Muscle of leg (tissue), 11 donors: ENCODE data around the gene SLC5A2. TPM values are rescaled to one million over a fixed set of nuclear protein-coding genes. Genes with fewer than 3 reads are reported as not detected.

Experiments used
- DNase-seq: peaks from one replicate; pipeline ENCODE4 v3.0.0; 2013
- H3K27ac ChIP-seq: one replicate; pipeline ENCODE4 v1.5.1; 2013; ENCODE audit warnings: mild to moderate bottlenecking, low read length, control low read depth
- H3K27me3 ChIP-seq: one replicate; pipeline ENCODE4 v1.6.1; 2013; ENCODE audit warnings: low read length; ENCODE audit not compliant: control insufficient read depth, insufficient read depth
- H3K36me3 ChIP-seq: one replicate; pipeline ENCODE4 v1.6.1; 2013; ENCODE audit warnings: low read length; ENCODE audit not compliant: control insufficient read depth, insufficient read depth
- H3K4me1 ChIP-seq: one replicate; pipeline ENCODE4 v1.6.1; 2013; ENCODE audit warnings: low read length; ENCODE audit not compliant: control insufficient read depth, insufficient read depth
- H3K4me3 ChIP-seq: one replicate; pipeline ENCODE4 v1.5.1; 2013; ENCODE audit warnings: low read length, control low read depth
- H3K9me3 ChIP-seq: replicated peaks from 2 replicates; pipeline ENCODE4 v1.6.1; 2013; ENCODE audit warnings: low read depth, low read length; ENCODE audit not compliant: control insufficient read depth
- WGBS: methylation state at CpG from one replicate; pipeline ENCODE4 v1.1.5; 2013; ENCODE audit warnings: missing lambda C conversion rate; ENCODE audit not compliant: insufficient coverage; 5-methylcytosine and 5-hydroxymethylcytosine counted together
- polyA plus RNA-seq, 8 donors: library from polyadenylated mRNA; unstranded; fragments of 120-200 nt; gene quantifications; one replicate each; pipeline versions ENCODE4 v1.2.1 to v1.2.3, GENCODE V29; 2013; ENCODE audit warnings: inconsistent platforms in 1 of 8, low replicate concordance in 1 of 8; ENCODE audit not compliant: insufficient read length in 8 of 8, insufficient read depth in 1 of 8
- total RNA-seq: library from RNA; stranded (reverse); fragments of 120-200 nt; gene quantifications from one replicate; pipeline ENCODE4 v1.2.4, GENCODE V29; 2013

Gene SLC5A2
- total and polyA plus RNA-seq, 9 donors: 0.44 to 11.6 (median 8.7) TPM

- H3K27me3 ChIP-seq: no peaks in the 10 kb centered on the region
- no peak for DNase-seq
- H3K9me3 ChIP-seq: no peaks in the 10 kb centered on the region
- no peak overlapping the region for H3K27ac ChIP-seq
- WGBS: 75% methylated on average over 1 of the region's 5 CpGs
- peaks cover 39% of the 10 kb centered on the region for H3K4me1 ChIP-seq
- H3K4me3 ChIP-seq: no peak overlapping the region
- peaks cover 7% of the 10 kb centered on the region for H3K36me3 ChIP-seq
Observed at GRCh38 chr16:31451201-31451600, 31.7 kb upstream of the SLC5A2 start.

GRCh38 chr16:31451681-31452351 is 31.1 kb upstream of the SLC5A2 start:
- 20% methylated on average over 3 of the region's 11 CpGs for WGBS
- Histone ChIP-seq H3K27me3 (no peaks in the 10 kb centered on the region), H3K4me3 (no peak overlapping the region), H3K9me3 (no peaks in the 10 kb centered on the region), H3K4me1 (peaks cover 44% of the 10 kb centered on the region), H3K27ac (no peak overlapping the region), H3K36me3 (peaks cover 11% of the 10 kb centered on the region)
- peak; percentile 63 for DNase-seq

- Histone ChIP-seq H3K4me3 (no peak overlapping the region), H3K9me3 (no peaks in the 10 kb centered on the region), H3K27me3 (no peaks in the 10 kb centered on the region), H3K36me3 (peaks cover 14% of the 10 kb centered on the region), H3K27ac (peak overlapping the region; percentile 44), H3K4me1 (peaks cover 52% of the 10 kb centered on the region)
- WGBS: no CpG with 5 or more reads among the region's 3 CpGs
- peak; percentile 82 for DNase-seq
Observed at GRCh38 chr16:31452631-31453106, 30.3 kb upstream of the SLC5A2 start.

- peak overlapping the region; percentile 62 for H3K27ac ChIP-seq
- H3K4me3 ChIP-seq: no peak overlapping the region
- DNase-seq: peak; percentile 74
- no peaks in the 10 kb centered on the region for H3K27me3 ChIP-seq
- 37% methylated on average over 11 of the region's 20 CpGs for WGBS
- H3K36me3 ChIP-seq: peaks cover 14% of the 10 kb centered on the region
- H3K4me1 ChIP-seq: peaks cover 59% of the 10 kb centered on the region
- no peaks in the 10 kb centered on the region for H3K9me3 ChIP-seq
Observed at GRCh38 chr16:31453255-31454204, 29.4 kb upstream of the SLC5A2 start.

GRCh38 chr16:31455601-31456314 is 27.2 kb upstream of the SLC5A2 start:
- Histone ChIP-seq H3K9me3 (no peaks in the 10 kb centered on the region), H3K4me1 (peaks cover 66% of the 10 kb centered on the region), H3K4me3 (no peak overlapping the region), H3K27me3 (no peaks in the 10 kb centered on the region), H3K27ac (no peak overlapping the region), H3K36me3 (peaks cover 14% of the 10 kb centered on the region)
- WGBS: 65% methylated on average over 4 of the region's 17 CpGs
- DNase-seq: no peak

GRCh38 chr16:31456988-31457360 is 25.9 kb upstream of the SLC5A2 start:
- no peaks in the 10 kb centered on the region for H3K27me3 ChIP-seq
- no peak for DNase-seq

GRCh38 chr16:31458073-31458843 is 24.7 kb upstream of the SLC5A2 start:
- Histone ChIP-seq H3K4me1 (peaks cover 54% of the 10 kb centered on the region), H3K36me3 (peaks cover 29% of the 10 kb centered on the region), H3K4me3 (peak overlapping the region; percentile 89), H3K27ac (peak overlapping the region; percentile 99), H3K9me3 (no peaks in the 10 kb centered on the region), H3K27me3 (no peaks in the 10 kb centered on the region)
- no peak for DNase-seq
- under 1% methylated on average over 39 of the region's 42 CpGs for WGBS

More at GRCh38 chr16:31456988-31457360, 25.9 kb upstream of the SLC5A2 start:
- no peak overlapping the region for H3K4me3 ChIP-seq
- 44% methylated on average over 5 of the region's 8 CpGs for WGBS
- peaks cover 17% of the 10 kb centered on the region for H3K36me3 ChIP-seq
- H3K9me3 ChIP-seq: no peaks in the 10 kb centered on the region
- H3K4me1 ChIP-seq: peaks cover 63% of the 10 kb centered on the region
- H3K27ac ChIP-seq: no peak overlapping the region

- under 1% methylated on average over 90 of the region's 91 CpGs for WGBS
- Histone ChIP-seq H3K27ac (peak within 1 kb of the TSS; percentile 99), H3K9me3 (no peaks in the 10 kb centered on the region), H3K27me3 (no peaks in the 10 kb centered on the region), H3K4me3 (peak within 1 kb of the TSS; percentile 89), H3K4me1 (peaks cover 46% of the 10 kb centered on the region), H3K36me3 (peaks cover 35% of the 10 kb centered on the region)
- peak; percentile 99 for DNase-seq
Observed at GRCh38 chr16:31458844-31459686, 23.9 kb upstream of the SLC5A2 start, which contains the start of gene ARMC5. ARMC5 (plus strand) TSS chr16:31459501; CDS start chr16:31459525, 24 bp downstream.
